Measurements from ENCODE around the gene CLECL1. TPM values are rescaled to one million over a fixed set of nuclear protein-coding genes. Genes with fewer than 3 reads are reported as not detected.
A peak's percentile ranks its signal among the peaks of the same experiment; 100 is the strongest.

Gene CLECL1
- total and polyA plus RNA-seq, 9 of the 15 experiments (the other 6 are each of a cell fraction or from before 2014, with no cell fraction given), result 0.13 to 0.25 TPM; not detected in 7

- TF ChIP-seq CLOCK (CRISPR knock-in tag; IDR thresholded peaks at IDR 0.05; ENCODE audit: borderline replicate concordance) (no peak), HMGN3 (IDR thresholded peaks at IDR 0.05; ENCODE audit: borderline replicate concordance, extremely low read depth, insufficient read length, low read depth, low read length) (peak; percentile 39), PRMT5 (CRISPR knock-in tag; IDR thresholded peaks at IDR 0.05) (no peak), TEAD1 (CRISPR knock-in tag; IDR thresholded peaks at IDR 0.05) (no peak; a peak in 1 of 4 replicates), SMARCE1 (IDR thresholded peaks at IDR 0.05) (no peak), ZNF140 (CRISPR knock-in tag; IDR thresholded peaks at IDR 0.05) (no peak), NFE2 (IDR thresholded peaks at IDR 0.05; ENCODE audit: low read depth) (no peak), KLF6 (CRISPR knock-in tag; IDR thresholded peaks at IDR 0.05; ENCODE audit: borderline replicate concordance) (no peak), ZNF764 (CRISPR knock-in tag; IDR thresholded peaks at IDR 0.05; ENCODE audit: low read depth) (no peak), FOXO4 (CRISPR knock-in tag; IDR thresholded peaks at IDR 0.05) (peak; percentile 73), FOSL1 (tag; conservative IDR thresholded peaks at IDR 0.05) (no peak), PATZ1 (CRISPR knock-in tag; IDR thresholded peaks at IDR 0.05; ENCODE audit: borderline replicate concordance) (0 out of 2 replicates have a peak, but pooled peaks have one; percentile 70), LARP7 (IDR thresholded peaks at IDR 0.05) (no peak), ZBTB12 (CRISPR knock-in tag; IDR thresholded peaks at IDR 0.05) (no peak), HDAC6 (IDR thresholded peaks at IDR 0.05; ENCODE audit: low read depth, low read length) (no peak), FOXK1 (CRISPR knock-in tag; IDR thresholded peaks at IDR 0.05; ENCODE audit: borderline replicate concordance) (0 out of 2 replicates have a peak, but pooled peaks have one; percentile 58), ZNF695 (CRISPR knock-in tag; IDR thresholded peaks at IDR 0.05) (no peak), ZNF134 (CRISPR knock-in tag; conservative IDR thresholded peaks at IDR 0.05) (no peak)
Observed at GRCh38 chr12:9751204-9752144, 18.6 kb upstream of the CLECL1 start (continued).
